Measurements from ENCODE around the gene MAP7.

The MAP7 gene

DNA sequence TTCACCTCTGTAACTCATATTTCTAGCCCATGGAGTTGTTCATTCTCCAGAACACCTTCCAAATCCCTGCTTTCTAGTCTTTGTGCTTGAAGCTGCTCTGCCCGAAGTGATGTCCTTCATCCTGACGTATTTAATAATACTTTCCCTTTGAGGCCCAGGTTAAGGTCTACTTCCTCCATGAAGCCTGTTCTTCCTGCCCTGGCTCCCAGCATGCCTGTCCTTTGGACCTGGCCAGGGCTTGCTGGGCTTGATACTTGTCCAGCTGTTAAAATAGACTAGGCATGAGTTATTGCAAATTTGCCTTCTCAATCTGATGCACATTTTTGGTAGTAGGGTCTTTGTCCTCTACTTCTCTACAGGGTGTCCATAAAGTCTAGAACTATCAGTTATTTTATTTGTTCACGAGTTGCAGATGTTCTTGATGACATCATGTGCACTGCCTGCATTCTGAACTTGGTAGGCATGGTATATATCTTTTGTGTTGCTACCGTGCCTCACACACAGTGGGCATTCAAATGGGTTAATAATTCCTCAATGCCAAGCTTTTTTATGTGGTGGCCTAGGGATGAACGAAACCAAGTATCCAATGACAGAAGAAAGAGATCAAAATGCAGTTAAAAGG, 3.1 kb upstream of the MAP7 start:
- TF ChIP-seq POLR2AphosphoS5 (IDR thresholded peaks at IDR 0.05; ENCODE audit: low read depth, low read length): no peak
- TF ChIP-seq POLR2A (IDR thresholded peaks at IDR 0.05; ENCODE audit: low read depth, low read length): no peak
- TF ChIP-seq TAF1 (IDR thresholded peaks at IDR 0.05; ENCODE audit: borderline replicate concordance, low read depth, low read length): no peak
- DNase-seq (ENCODE audit: insufficient read length) (no peak), FAIRE-seq (no peak)

GRCh38 chr6:136552054-136552453, 1.8 kb upstream of the MAP7 start:
- DNase-seq (ENCODE audit: insufficient read length) (no peak), FAIRE-seq (no peak)
- TF ChIP-seq TAF1 (IDR thresholded peaks at IDR 0.05; ENCODE audit: borderline replicate concordance, low read depth, low read length) (no peak), POLR2AphosphoS5 (IDR thresholded peaks at IDR 0.05; ENCODE audit: low read depth, low read length) (no peak), POLR2A (IDR thresholded peaks at IDR 0.05; ENCODE audit: low read depth, low read length) (no peak)

- FAIRE-seq (no peak), DNase-seq (ENCODE audit: insufficient read length) (no peak)
- TF ChIP-seq POLR2AphosphoS5 (IDR thresholded peaks at IDR 0.05; ENCODE audit: low read depth, low read length): no peak
- no peak for TF ChIP-seq TAF1 (IDR thresholded peaks at IDR 0.05; ENCODE audit: borderline replicate concordance, low read depth, low read length)
- TF ChIP-seq POLR2A (IDR thresholded peaks at IDR 0.05; ENCODE audit: low read depth, low read length): no peak
Measured at GRCh38 chr6:136551103-136551502, 881 bp upstream of the MAP7 start.

GRCh38 chr6:136550045-136550329, 235 bp downstream of the MAP7 start:
- peak; percentile 52 for DNase-seq (ENCODE audit: insufficient read length)
- TF ChIP-seq TAF1 (IDR thresholded peaks at IDR 0.05; ENCODE audit: borderline replicate concordance, low read depth, low read length): no peak
- no peak for TF ChIP-seq POLR2A (IDR thresholded peaks at IDR 0.05; ENCODE audit: low read depth, low read length)
- no peak for FAIRE-seq

DNA sequence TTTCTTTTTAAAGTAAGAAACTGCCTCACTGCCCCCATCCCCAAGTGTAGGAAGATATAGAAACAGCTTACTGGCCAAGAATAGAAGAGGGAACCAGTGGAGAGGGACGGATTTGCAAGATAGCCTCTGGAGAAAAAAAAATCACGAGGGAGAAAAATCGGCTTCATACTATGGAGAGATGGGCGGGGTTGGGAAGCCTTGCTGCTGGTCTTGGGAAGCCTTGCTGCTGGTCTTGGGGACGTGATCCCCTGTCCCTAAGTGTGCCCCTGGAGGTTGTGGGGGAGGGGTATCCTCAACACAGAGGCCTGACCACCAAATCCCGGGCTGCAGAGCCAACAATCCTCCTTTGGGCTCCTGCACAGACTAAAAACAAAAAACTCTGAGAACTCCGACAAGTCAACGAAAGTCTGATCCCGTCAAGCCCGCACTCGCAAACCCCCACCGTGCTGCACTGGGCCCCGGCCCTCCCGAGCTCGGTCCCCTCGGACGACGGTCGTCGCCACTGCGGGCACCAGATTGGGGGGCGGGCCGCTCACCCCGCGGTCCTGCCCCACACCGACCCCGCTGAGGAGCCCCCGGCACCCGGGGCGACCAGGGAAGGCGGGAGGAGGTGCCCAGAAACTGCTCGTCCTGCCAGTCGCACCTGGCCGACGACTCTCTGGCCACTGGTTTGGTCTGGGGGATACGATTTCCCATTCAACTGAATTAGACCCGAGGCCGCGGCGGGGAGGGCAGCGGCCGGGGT, 750 bp downstream of the MAP7 start:
- TF ChIP-seq POLR2A (IDR thresholded peaks at IDR 0.05; ENCODE audit: low read depth, low read length) (no peak), POLR2AphosphoS5 (IDR thresholded peaks at IDR 0.05; ENCODE audit: low read depth, low read length) (no peak), TAF1 (IDR thresholded peaks at IDR 0.05; ENCODE audit: borderline replicate concordance, low read depth, low read length) (no peak)
- no peak for DNase-seq (ENCODE audit: insufficient read length)
- FAIRE-seq: no peak

GRCh38 chr6:136548582-136549299, 1.5 kb downstream of the MAP7 start:
- FAIRE-seq (no peak), DNase-seq (ENCODE audit: insufficient read length) (no peak)
- TF ChIP-seq POLR2A (IDR thresholded peaks at IDR 0.05; ENCODE audit: low read depth, low read length): no peak
- TF ChIP-seq TAF1 (IDR thresholded peaks at IDR 0.05; ENCODE audit: borderline replicate concordance, low read depth, low read length): no peak
- TF ChIP-seq POLR2AphosphoS5 (IDR thresholded peaks at IDR 0.05; ENCODE audit: low read depth, low read length): no peak

DNA sequence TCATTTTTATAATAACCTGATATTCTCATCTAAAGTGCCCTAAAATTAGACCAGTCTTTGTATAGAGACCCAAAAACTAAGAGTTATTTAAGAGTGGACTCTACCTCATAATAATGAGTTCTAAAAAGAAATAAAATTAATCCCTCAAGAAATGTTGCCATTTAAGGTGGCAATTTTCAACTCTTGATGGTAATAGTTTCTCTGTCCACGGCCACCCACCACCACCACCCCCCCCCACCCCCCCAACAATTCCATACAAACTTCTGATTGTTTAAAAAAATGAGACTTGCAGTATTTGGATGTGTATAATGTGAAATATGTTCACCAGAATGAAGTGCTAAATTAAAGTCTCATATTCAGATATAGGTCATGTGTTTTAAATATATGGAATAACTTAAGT, 2.4 kb downstream of the MAP7 start:
- no peak for DNase-seq (ENCODE audit: insufficient read length)
- no peak for TF ChIP-seq TAF1 (IDR thresholded peaks at IDR 0.05; ENCODE audit: borderline replicate concordance, low read depth, low read length)
- TF ChIP-seq POLR2AphosphoS5 (IDR thresholded peaks at IDR 0.05; ENCODE audit: low read depth, low read length): no peak
- TF ChIP-seq POLR2A (IDR thresholded peaks at IDR 0.05; ENCODE audit: low read depth, low read length): no peak
- FAIRE-seq: no peak

- FAIRE-seq (no peak), DNase-seq (ENCODE audit: insufficient read length) (no peak)
- TF ChIP-seq POLR2AphosphoS5 (IDR thresholded peaks at IDR 0.05; ENCODE audit: low read depth, low read length): no peak
- no peak for TF ChIP-seq TAF1 (IDR thresholded peaks at IDR 0.05; ENCODE audit: borderline replicate concordance, low read depth, low read length)
- no peak for TF ChIP-seq POLR2A (IDR thresholded peaks at IDR 0.05; ENCODE audit: low read depth, low read length)
Measured at GRCh38 chr6:136547336-136547735, 2.9 kb downstream of the MAP7 start.

- TF ChIP-seq TAF1 (IDR thresholded peaks at IDR 0.05; ENCODE audit: borderline replicate concordance, low read depth, low read length) (no peak), POLR2AphosphoS5 (IDR thresholded peaks at IDR 0.05; ENCODE audit: low read depth, low read length) (no peak)
- DNase-seq (ENCODE audit: insufficient read length): no peak
Measured at GRCh38 chr6:136546331-136546730, 3.9 kb downstream of the MAP7 start.

GRCh38 chr6:136544326-136544725, 5.9 kb downstream of the MAP7 start:
- DNase-seq (ENCODE audit: insufficient read length) (no peak), FAIRE-seq (no peak)
- TF ChIP-seq POLR2AphosphoS5 (IDR thresholded peaks at IDR 0.05; ENCODE audit: low read depth, low read length) (no peak), POLR2A (IDR thresholded peaks at IDR 0.05; ENCODE audit: low read depth, low read length) (no peak), TAF1 (IDR thresholded peaks at IDR 0.05; ENCODE audit: borderline replicate concordance, low read depth, low read length) (no peak)

More at GRCh38 chr6:136546331-136546730, 3.9 kb downstream of the MAP7 start:
- FAIRE-seq: no peak

DNA sequence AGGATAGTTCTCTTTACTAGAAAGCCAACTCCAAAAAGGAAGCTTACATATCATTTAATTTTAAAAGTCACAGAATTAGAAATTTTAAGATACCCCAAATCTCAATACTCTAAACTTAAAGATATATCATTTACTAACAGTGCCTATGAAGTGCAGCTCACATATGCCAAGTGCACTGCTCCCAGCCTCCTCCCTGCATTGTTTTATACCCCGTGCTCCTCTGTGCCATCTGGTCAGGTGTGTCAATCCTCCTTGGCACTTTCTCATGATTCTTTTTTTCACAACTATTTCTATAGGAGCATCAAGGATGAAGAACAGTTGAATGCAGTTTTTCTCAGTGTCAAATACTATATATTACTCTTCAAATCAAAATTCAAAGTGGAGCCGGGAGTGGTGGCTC, 8.8 kb downstream of the MAP7 start:
- FAIRE-seq (no peak), DNase-seq (ENCODE audit: insufficient read length) (no peak)
- TF ChIP-seq TAF1 (IDR thresholded peaks at IDR 0.05; ENCODE audit: borderline replicate concordance, low read depth, low read length): no peak
- no peak for TF ChIP-seq POLR2AphosphoS5 (IDR thresholded peaks at IDR 0.05; ENCODE audit: low read depth, low read length)
- TF ChIP-seq POLR2A (IDR thresholded peaks at IDR 0.05; ENCODE audit: low read depth, low read length): no peak

Data from GM12892 (cell line).